ENCODE measurements around the gene OSM. TPM values are rescaled to one million over a fixed set of nuclear protein-coding genes. Genes with fewer than 3 reads are reported as not detected.
A peak's percentile ranks its signal among the peaks of the same experiment; 100 is the strongest.

Gene OSM
- total and polyA plus RNA-seq, 7 donors: 0.60 to 12.8 (median 1.5) TPM

- no peak for TF ChIP-seq CTCF (IDR thresholded peaks at IDR 0.05)
- TF ChIP-seq POLR2A (IDR thresholded peaks at IDR 0.05): no peak
- TF ChIP-seq EP300 (IDR thresholded peaks at IDR 0.05): no peak
- TF ChIP-seq POLR2AphosphoS5 (IDR thresholded peaks at IDR 0.05): no peak
- no peaks in the 10 kb centered on the region for H3K36me3 ChIP-seq
- 83 to 85% methylated on average over 16 of the region's 16 CpGs for WGBS, 2 donors
- no peak for DNase-seq
- peaks cover 0 to 10% (median 7%) of the 10 kb centered on the region in 4 donors for H3K4me1 ChIP-seq
- H3K4me3 ChIP-seq: no peak overlapping the region
- no peak overlapping the region for H3K27ac ChIP-seq
- no peaks in the 10 kb centered on the region for H3K9me3 ChIP-seq
- intact Hi-C loops (cut with DNase I): no loop called here
- H3K27me3 ChIP-seq: no peaks in the 10 kb centered on the region
Measured at GRCh38 chr22:30272781-30273601, 6.3 kb upstream of the OSM start.

GRCh38 chr22:30270832-30271231 is 4.2 kb upstream of the OSM start:
- Histone ChIP-seq H3K9me3 (no peaks in the 10 kb centered on the region), H3K4me3 (no peak overlapping the region), H3K36me3 (no peaks in the 10 kb centered on the region), H3K27me3 (no peaks in the 10 kb centered on the region), H3K27ac (peak overlapping the region in 2 of 4 donors; percentile 31 to 39), H3K4me1 (no peaks in the 10 kb centered on the region)
- WGBS, 2 donors: 76 to 90% methylated on average over 16 of the region's 16 CpGs
- peak; percentile 87 for DNase-seq
- intact Hi-C loops (cut with DNase I): no loop called here
- TF ChIP-seq POLR2AphosphoS5 (IDR thresholded peaks at IDR 0.05) (peak in 2 of 4 donors; percentile 48 to 54), POLR2A (IDR thresholded peaks at IDR 0.05) (no peak), EP300 (IDR thresholded peaks at IDR 0.05) (peak in 3 of 4 donors; percentile 25 to 48 (median 38))

- Histone ChIP-seq H3K4me3 (no peak overlapping the region), H3K4me1 (peaks cover 0 to 3% (median under 1%) of the 10 kb centered on the region in 4 donors), H3K36me3 (no peaks in the 10 kb centered on the region), H3K27ac (no peak overlapping the region), H3K27me3 (no peaks in the 10 kb centered on the region), H3K9me3 (no peaks in the 10 kb centered on the region)
- DNase-seq: no peak
- WGBS, 2 donors: 84 to 87% methylated on average over 8 of the region's 8 CpGs
- intact Hi-C loops (cut with DNase I): no loop called here
- TF ChIP-seq POLR2A (IDR thresholded peaks at IDR 0.05): no peak
- no peak for TF ChIP-seq EP300 (IDR thresholded peaks at IDR 0.05)
- TF ChIP-seq CTCF (IDR thresholded peaks at IDR 0.05): no peak
- no peak for TF ChIP-seq POLR2AphosphoS5 (IDR thresholded peaks at IDR 0.05)
Measured at GRCh38 chr22:30268331-30268730, 1.7 kb upstream of the OSM start.

GRCh38 chr22:30267382-30268302 is 991 bp upstream of the OSM start:
- Histone ChIP-seq H3K4me1 (peaks cover 0 to 7% (median 2%) of the 10 kb centered on the region in 4 donors), H3K36me3 (no peaks in the 10 kb centered on the region), H3K27me3 (no peaks in the 10 kb centered on the region), H3K4me3 (peak overlapping the region in 1 of 4 donors; percentile 36), H3K9me3 (no peaks in the 10 kb centered on the region), H3K27ac (peak overlapping the region in 2 of 4 donors; percentile 45 to 62)
- TF ChIP-seq POLR2AphosphoS5 (IDR thresholded peaks at IDR 0.05) (no peak), POLR2A (IDR thresholded peaks at IDR 0.05) (no peak), CTCF (IDR thresholded peaks at IDR 0.05) (no peak), EP300 (IDR thresholded peaks at IDR 0.05) (no peak)
- intact Hi-C loops (cut with DNase I): no loop called here
- DNase-seq: no peak
- 55 to 86% methylated on average over 14 of the region's 14 CpGs for WGBS, 2 donors

Data from sigmoid colon (tissue), 7 donors.